ENCODE data around the gene RASGRP2. TPM values are rescaled to one million over a fixed set of nuclear protein-coding genes. Genes with fewer than 3 reads are reported as not detected.

Gene RASGRP2
- 0.23 and 0.59 TPM in 2 replicates for total RNA-seq (ENCODE audit: low replicate concordance)

GRCh38 chr11:64743591-64744543, at the start of gene RASGRP2:
TSS of gene RASGRP2 (minus strand) at chr11:64744142. CDS start at chr11:64742866, 1,276 bp downstream.

GRCh38 chr11:64778473-64779298, 34.7 kb upstream of the RASGRP2 start, which contains the start of gene SF1:
TSS of gene SF1 (minus strand) at chr11:64778542. CDS start at chr11:64778392, 150 bp downstream.

GRCh38 chr11:64759722-64760719, 16.1 kb upstream of the RASGRP2 start, which contains the start of gene PYGM:
TSS of gene PYGM (minus strand) at chr11:64759974. CDS start at chr11:64759898, 76 bp downstream.

GRCh38 chr11:64723117-64723906, 20.6 kb downstream of the RASGRP2 start, which contains the start of gene NRXN2:
TSS of gene NRXN2 (minus strand) at chr11:64723197. CDS start at chr11:64713699, 9,498 bp downstream.

Other genes with a start within 250 kb of the RASGRP2 start
- gene SLC22A11, start 188.2 kb downstream of the RASGRP2 start, total RNA-seq (ENCODE audit: low replicate concordance): not detected in 2 replicates
- gene SLC22A12, start 152.9 kb downstream of the RASGRP2 start, total RNA-seq (ENCODE audit: low replicate concordance): not detected in 2 replicates
- gene NRXN2, start 20.9 kb downstream of the RASGRP2 start, total RNA-seq (ENCODE audit: low replicate concordance): 6.6 and 29.0 TPM in 2 replicates
- gene PYGM, start 15.8 kb upstream of the RASGRP2 start, total RNA-seq (ENCODE audit: low replicate concordance): 0.68 and 4.0 TPM in 2 replicates
- gene SF1, start 34.4 kb upstream of the RASGRP2 start, total RNA-seq (ENCODE audit: low replicate concordance): 47.5 and 50.9 TPM in 2 replicates
- gene MAP4K2, start 59.1 kb upstream of the RASGRP2 start, total RNA-seq (ENCODE audit: low replicate concordance): 4.7 and 7.2 TPM in 2 replicates
- gene MEN1, start 66.4 kb upstream of the RASGRP2 start, total RNA-seq (ENCODE audit: low replicate concordance): 11.1 and 11.3 TPM in 2 replicates
- under 0.01 and 0.08 TPM in 2 replicates for gene CDC42BPG, start 100.5 kb upstream of the RASGRP2 start, total RNA-seq (ENCODE audit: low replicate concordance)
- 71.9 and 97.1 TPM in 2 replicates for gene EHD1, start 134.5 kb upstream of the RASGRP2 start, total RNA-seq (ENCODE audit: low replicate concordance)
- gene ATG2A, start 173.1 kb upstream of the RASGRP2 start, total RNA-seq (ENCODE audit: low replicate concordance): 5.6 and 9.2 TPM in 2 replicates
- gene PPP2R5B, start 180.5 kb upstream of the RASGRP2 start, total RNA-seq (ENCODE audit: low replicate concordance): 4.3 and 8.9 TPM in 2 replicates
- not detected in 2 replicates for gene GPHA2, start 191.8 kb upstream of the RASGRP2 start, total RNA-seq (ENCODE audit: low replicate concordance)
- not detected in 2 replicates for gene MAJIN, start 228.0 kb upstream of the RASGRP2 start, total RNA-seq (ENCODE audit: low replicate concordance)